Kidney epithelial cell (primary cell): ENCODE measurements around the gene TSPAN1. TPM values are rescaled to one million over a fixed set of nuclear protein-coding genes. Genes with fewer than 3 reads are reported as not detected.

ENCODE experiments used
- DNase-seq: peaks from one replicate; pipeline ENCODE4 v3.0.0-alpha.2; 2010; ENCODE audit warnings: low read depth
- H3K27me3 ChIP-seq: 2 replicates; pipeline ENCODE4 v1.6.0; 2011; ENCODE audit warnings: low read length; ENCODE audit not compliant: control insufficient read depth, insufficient read depth
- H3K36me3 ChIP-seq: 2 replicates; pipeline ENCODE4 v1.5.1; 2011; ENCODE audit warnings: low read length; ENCODE audit not compliant: control insufficient read depth, insufficient read depth
- H3K4me3 ChIP-seq: 2 replicates; pipeline ENCODE4 v1.5.1; 2011; ENCODE audit warnings: low read depth, mild to moderate bottlenecking, control low read depth, low read length
- CTCF ChIP-seq: IDR thresholded peaks from 2 replicates; pipeline ENCODE4 v1.5.1; 2011; ENCODE audit warnings: mild to moderate bottlenecking, moderate library complexity, low read length, control low read depth, inconsistent platforms; ENCODE audit not compliant: insufficient read depth, poor library complexity, severe bottlenecking
- total RNA-seq: library from RNA; depleted of rRNA; stranded (reverse); fragments of >200 nt; gene quantifications from 2 replicates; pipeline ENCODE4 v1.2.3, GENCODE V29; 2015

Gene TSPAN1
- total RNA-seq, 1 donor from 2014 or later = 68.5 TPM

- DNase-seq = no peak
- TF ChIP-seq CTCF = no peak
- Histone ChIP-seq H3K4me3 (no peak overlapping the region), H3K36me3 (no peaks in the 10 kb centered on the region), H3K27me3 (no peaks in the 10 kb centered on the region)
Observed at GRCh38 chr1:46180082-46180616, 5.3 kb downstream of the TSPAN1 start.

GRCh38 chr1:46181343-46182260, 6.7 kb downstream of the TSPAN1 start:
- TF ChIP-seq CTCF = no peak
- Histone ChIP-seq H3K4me3 (no peak overlapping the region), H3K36me3 (no peaks in the 10 kb centered on the region), H3K27me3 (no peaks in the 10 kb centered on the region)
- no peak for DNase-seq

- Histone ChIP-seq H3K36me3 (peaks cover 2% of the 10 kb centered on the region), H3K4me3 (no peak overlapping the region), H3K27me3 (no peaks in the 10 kb centered on the region)
- no peak for TF ChIP-seq CTCF
- peak; percentile 97 for DNase-seq
Observed at GRCh38 chr1:46183079-46183847, 8.4 kb downstream of the TSPAN1 start.

- no peak for TF ChIP-seq CTCF
- H3K36me3 ChIP-seq = peaks cover 2% of the 10 kb centered on the region
- H3K4me3 ChIP-seq = no peak overlapping the region
- no peak for DNase-seq
- no peaks in the 10 kb centered on the region for H3K27me3 ChIP-seq
Observed at GRCh38 chr1:46183926-46184557, 9.2 kb downstream of the TSPAN1 start.

GRCh38 chr1:46184920-46185658, 10.2 kb downstream of the TSPAN1 start:
- H3K36me3 ChIP-seq = peaks cover 2% of the 10 kb centered on the region
- TF ChIP-seq CTCF = no peak
- no peak for DNase-seq
- H3K4me3 ChIP-seq = no peak overlapping the region
- no peaks in the 10 kb centered on the region for H3K27me3 ChIP-seq
